Natural killer cell (primary cell): Measurements from ENCODE around the gene SLC37A2. TPM values are rescaled to one million over a fixed set of nuclear protein-coding genes. Genes with fewer than 3 reads are reported as not detected.

Experiments used
- ATAC-seq, 3 donors: fragments of 150-1000 bp in 2 of 3; fragments of 200-7000 bp in 1 of 3; cut with Tn5 transposase; 1 replicate in 1 of 3; 2 replicates in 2 of 3; pipeline ENCODE4 v1.10.0; 2021; ENCODE audit warnings: mild to moderate bottlenecking in 2 of 3, moderate library complexity in 2 of 3
- DNase-seq, 2 donors: peaks; one replicate each; pipeline versions ENCODE4 v3.0.0 to v3.0.0-alpha.2; 2013 to 2021; ENCODE audit warnings: mixed read lengths in 1 of 2
- H3K27ac ChIP-seq: one replicate; pipeline ENCODE4 v1.5.1; 2013; ENCODE audit warnings: mild to moderate bottlenecking, low read length
- H3K27me3 ChIP-seq: one replicate; pipeline ENCODE4 v1.6.1; 2013; ENCODE audit warnings: low read length; ENCODE audit not compliant: control insufficient read depth, insufficient read depth
- H3K36me3 ChIP-seq: one replicate; pipeline ENCODE4 v1.6.1; 2013; ENCODE audit warnings: low read length; ENCODE audit not compliant: control insufficient read depth, insufficient read depth
- H3K4me1 ChIP-seq: one replicate; pipeline ENCODE4 v1.6.1; 2013; ENCODE audit warnings: low read length; ENCODE audit not compliant: control insufficient read depth, insufficient read depth
- H3K4me3 ChIP-seq: one replicate; pipeline ENCODE4 v1.5.1; 2013; ENCODE audit warnings: low read length
- H3K9me3 ChIP-seq: one replicate; pipeline ENCODE4 v1.6.1; 2013; ENCODE audit warnings: low read length; ENCODE audit not compliant: control insufficient read depth, insufficient read depth
- H3K27ac Mint-ChIP-seq, 2 donors: one replicate each; pipeline ENCODE4 v1.8.0; 2022; ENCODE audit warnings: mild to moderate bottlenecking in 2 of 2, mixed read lengths in 2 of 2, moderate library complexity in 1 of 2
- H3K27me3 Mint-ChIP-seq, 2 donors: one replicate each; pipeline ENCODE4 v1.8.0; 2022; ENCODE audit warnings: low read depth in 2 of 2, mixed read lengths in 2 of 2
- H3K36me3 Mint-ChIP-seq: one replicate; pipeline ENCODE4 v1.8.0; 2022; ENCODE audit warnings: mixed read lengths
- H3K4me1 Mint-ChIP-seq, 2 donors: one replicate each; pipeline ENCODE4 v1.8.0; 2022; ENCODE audit warnings: mixed read lengths in 2 of 2
- H3K4me3 Mint-ChIP-seq: one replicate; pipeline ENCODE4 v1.8.0; 2022; ENCODE audit warnings: mild to moderate bottlenecking, moderate library complexity, mixed read lengths
- H3K9me3 Mint-ChIP-seq, 2 donors: one replicate each; pipeline ENCODE4 v1.8.0; 2022; ENCODE audit warnings: mixed read lengths in 2 of 2
- CTCF ChIP-seq: fragments of 200-600 bp; IDR thresholded peaks from one replicate; pipeline ENCODE4 v1.8.0; 2022; ENCODE audit warnings: antibody characterized with exemption
- WGBS: methylation state at CpG from one replicate; pipeline ENCODE4 v1.1.7; 2013; ENCODE audit warnings: missing lambda C conversion rate; ENCODE audit not compliant: insufficient coverage; 5-methylcytosine and 5-hydroxymethylcytosine counted together
- intact Hi-C: fragments of 100-400 bp; cut with micrococcal nuclease; formaldehyde crosslinking; loops from one replicate; pipeline ENCODE4 v1.14.2; 2022
- total RNA-seq, 4 donors: library from RNA; stranded (reverse); fragments of 120-200 nt in 1 of 4; gene quantifications; one replicate each; pipeline versions ENCODE4 v1.2.3 to v1.2.4, GENCODE V29; 2013 to 2022

Gene SLC37A2
- total RNA-seq, 3 donors from 2014 or later (not counting 1 experiment from before 2014, with no cell fraction given) = 1.0 to 3.2 (median 1.8) TPM

DNA sequence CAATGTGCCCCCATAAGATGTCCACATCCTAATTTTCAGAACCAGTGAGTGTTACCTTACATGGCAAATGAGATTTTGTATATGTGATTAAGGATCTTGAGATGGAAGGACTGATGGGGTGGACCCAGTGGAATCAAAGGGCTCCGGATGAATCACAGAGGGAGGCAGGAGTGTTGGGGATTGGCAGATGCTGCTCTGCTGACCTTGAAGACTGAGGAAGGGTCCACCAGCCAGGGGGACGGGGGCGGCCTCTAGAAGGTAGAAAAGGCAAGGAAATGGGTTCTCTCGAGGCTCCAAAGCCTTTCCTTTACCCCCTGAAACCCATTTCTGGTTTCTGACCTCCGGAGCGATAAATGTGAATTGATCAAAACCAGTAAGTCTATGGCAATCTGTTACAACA lies 29.6 kb downstream of the SLC37A2 start:
- TF ChIP-seq CTCF = no peak
- Mint-ChIP-seq H3K27ac (peak overlapping the region in 1 of 2 donors; percentile 23), H3K4me3 (no peak overlapping the region), H3K9me3 (no peaks in the 10 kb centered on the region), H3K27me3 (no peaks in the 10 kb centered on the region), H3K36me3 (no peaks in the 10 kb centered on the region), H3K4me1 (peaks cover 0 to 6% of the 10 kb centered on the region in 2 donors)
- 91% methylated on average over 5 of the region's 6 CpGs for WGBS
- intact Hi-C loops = loop anchor here (5.0 kb wide), 1 partner anchor 255 kb away; no protein-coding TSS in a partner anchor
- H3K36me3 ChIP-seq = peaks cover 18% of the 10 kb centered on the region
- no peak overlapping the region for H3K4me3 ChIP-seq
- no peaks in the 10 kb centered on the region for H3K4me1 ChIP-seq
- no peaks in the 10 kb centered on the region for H3K27me3 ChIP-seq
- no peak for ATAC-seq
- no peaks in the 10 kb centered on the region for H3K9me3 ChIP-seq
- no peak for DNase-seq
- no peak overlapping the region for H3K27ac ChIP-seq

- Histone ChIP-seq H3K9me3 (no peaks in the 10 kb centered on the region), H3K27ac (no peak overlapping the region), H3K4me1 (no peaks in the 10 kb centered on the region), H3K4me3 (no peak overlapping the region), H3K36me3 (peaks cover 19% of the 10 kb centered on the region), H3K27me3 (no peaks in the 10 kb centered on the region)
- 94% methylated on average over 4 of the region's 4 CpGs for WGBS
- Mint-ChIP-seq H3K4me3 (no peak overlapping the region), H3K9me3 (no peaks in the 10 kb centered on the region), H3K27me3 (no peaks in the 10 kb centered on the region), H3K36me3 (no peaks in the 10 kb centered on the region), H3K4me1 (peaks cover 0 to 6% of the 10 kb centered on the region in 2 donors), H3K27ac (no peak overlapping the region)
- DNase-seq = no peak
- intact Hi-C loops = loop anchor here (5.0 kb wide), 1 partner anchor 254 kb away; no protein-coding TSS in a partner anchor
- TF ChIP-seq CTCF = no peak
- no peak for ATAC-seq
These were observed 30.4 kb downstream of the SLC37A2 start for GRCh38 chr11:125093502-125093901.

DNA sequence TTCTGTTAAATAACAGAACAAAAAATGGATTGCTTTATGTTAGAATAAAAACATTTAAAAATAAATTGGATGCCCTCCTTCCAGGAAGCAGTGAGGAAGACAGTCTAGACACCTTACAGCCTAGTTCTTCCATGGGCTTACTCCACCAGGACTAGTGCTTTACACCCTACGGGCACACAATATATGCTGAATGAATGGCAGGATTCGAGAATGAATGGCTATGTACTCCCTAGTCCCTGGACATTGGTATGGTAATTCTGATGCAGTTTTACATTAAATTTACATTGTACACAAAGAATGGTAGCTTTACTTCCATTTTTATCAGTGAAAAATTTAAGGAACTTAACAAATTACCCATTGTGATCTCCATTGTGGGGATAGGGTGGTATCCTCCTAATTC lies 31.6 kb downstream of the SLC37A2 start:
- Histone ChIP-seq H3K27me3 (no peaks in the 10 kb centered on the region), H3K4me1 (no peaks in the 10 kb centered on the region), H3K27ac (no peak overlapping the region), H3K36me3 (peaks cover 24% of the 10 kb centered on the region), H3K4me3 (no peak overlapping the region), H3K9me3 (no peaks in the 10 kb centered on the region)
- peaks cover 0 to 6% of the 10 kb centered on the region in 2 donors for H3K4me1 Mint-ChIP-seq
- no CpG with 5 or more reads among the region's 2 CpGs for WGBS
- ATAC-seq (no peak), DNase-seq (no peak)
- intact Hi-C loops = loop anchor here (5.0 kb wide), 1 partner anchor 253 kb away; no protein-coding TSS in a partner anchor
- H3K27ac Mint-ChIP-seq = no peak overlapping the region
- TF ChIP-seq CTCF = no peak
- no peaks in the 10 kb centered on the region for H3K27me3 Mint-ChIP-seq
- H3K4me3 Mint-ChIP-seq = no peak overlapping the region
- no peaks in the 10 kb centered on the region for H3K9me3 Mint-ChIP-seq
- H3K36me3 Mint-ChIP-seq = no peaks in the 10 kb centered on the region

GRCh38 chr11:125100136-125100535 lies 37.0 kb downstream of the SLC37A2 start:
- Mint-ChIP-seq H3K36me3 (peaks cover 7% of the 10 kb centered on the region), H3K27ac (no peak overlapping the region), H3K9me3 (no peaks in the 10 kb centered on the region), H3K4me3 (no peak overlapping the region), H3K4me1 (peaks cover 2 to 9% of the 10 kb centered on the region in 2 donors), H3K27me3 (no peaks in the 10 kb centered on the region)
- DNase-seq = no peak
- intact Hi-C loops = no loop called here
- WGBS = 100% methylated on average over 1 of the region's 2 CpGs
- Histone ChIP-seq H3K9me3 (no peaks in the 10 kb centered on the region), H3K4me1 (no peaks in the 10 kb centered on the region), H3K36me3 (peaks cover 26% of the 10 kb centered on the region), H3K27ac (no peak overlapping the region), H3K4me3 (no peak overlapping the region), H3K27me3 (no peaks in the 10 kb centered on the region)
- TF ChIP-seq CTCF = no peak
- no peak for ATAC-seq
